PC-9 (cell line): ENCODE data around the gene RHEB. TPM values are rescaled to one million over a fixed set of nuclear protein-coding genes. Genes with fewer than 3 reads are reported as not detected.

ENCODE experiments used
- BruUV-seq: library from RNA; stranded (reverse); fragments of 400-500 nt; replicated peaks from 2 replicates; lab custom pipeline; 2021; lab: Mats Ljungman, UMichigan
- CTCF ChIA-PET: fragments of 300-600 bp; sonication (Branson Sonifier 250); formaldehyde crosslinking; loops from one replicate; lab custom pipeline; 2022; ENCODE audit warnings: antibody characterized with exemption; lab: Charles Lee
- POLR2A ChIA-PET: fragments of 300-600 bp; sonication (Branson Sonifier 250); formaldehyde crosslinking; loops from one replicate; lab custom pipeline; 2022; ENCODE audit warnings: antibody characterized with exemption; ENCODE audit not compliant: unreplicated experiment; lab: Charles Lee
- DNase-seq, 2 experiments: peaks; one replicate each; pipeline versions ENCODE4 v3.0.0 to v3.0.0-alpha.2; 2015 to 2022; ENCODE audit warnings: mixed read lengths in 1 of 2
- H2AFZ ChIP-seq: fragments of 200-600 bp; sonication (generic); 2 replicates; pipeline ENCODE4 v1.8.1; 2017; ENCODE audit warnings: antibody characterized with exemption
- H3F3A ChIP-seq: fragments of 200-600 bp; sonication (generic); 2 replicates; pipeline ENCODE4 v1.8.1; 2017; ENCODE audit warnings: antibody characterized with exemption, mild to moderate bottlenecking, low read depth; ENCODE audit not compliant: insufficient read depth
- H3K27ac ChIP-seq: fragments of 200-600 bp; sonication (generic); 2 replicates; pipeline ENCODE4 v1.6.1; 2016; ENCODE audit warnings: mixed run types
- H3K27me3 ChIP-seq: fragments of 200-600 bp; sonication (generic); 2 replicates; pipeline ENCODE4 v1.6.1; 2016; ENCODE audit warnings: low read depth, mixed run types; ENCODE audit not compliant: insufficient read depth
- H3K36me3 ChIP-seq: fragments of 200-600 bp; sonication (generic); 2 replicates; pipeline ENCODE4 v1.6.1; 2016; ENCODE audit warnings: low read depth, mixed run types
- H3K4me1 ChIP-seq: fragments of 200-600 bp; sonication (generic); replicated peaks from 2 replicates; pipeline ENCODE4 v1.6.1; 2016; ENCODE audit warnings: mixed run types; ENCODE audit not compliant: insufficient read depth
- H3K4me2 ChIP-seq: fragments of 200-600 bp; sonication (generic); 2 replicates; pipeline ENCODE4 v1.6.1; 2017; ENCODE audit warnings: mixed run types
- H3K4me3 ChIP-seq: fragments of 200-600 bp; sonication (generic); 2 replicates; pipeline ENCODE4 v1.6.1; 2016; ENCODE audit warnings: mixed run types
- H3K79me2 ChIP-seq: fragments of 200-600 bp; sonication (generic); 2 replicates; pipeline ENCODE4 v1.6.1; 2017; ENCODE audit warnings: low read depth, mixed run types
- H3K9me2 ChIP-seq: fragments of 200-600 bp; sonication (generic); 2 replicates; pipeline ENCODE4 v1.8.1; 2017; ENCODE audit warnings: mild to moderate bottlenecking; ENCODE audit not compliant: insufficient read depth
- H3K9me3 ChIP-seq: fragments of 200-600 bp; sonication (generic); 2 replicates; pipeline ENCODE4 v1.8.1; 2016; ENCODE audit warnings: low read depth; ENCODE audit not compliant: insufficient read depth
- H4K20me1 ChIP-seq: fragments of 200-600 bp; sonication (generic); 2 replicates; pipeline ENCODE4 v1.8.1; 2017; ENCODE audit not compliant: insufficient read depth
- CTCF ChIP-seq: fragments of 200-600 bp; sonication (generic); conservative IDR thresholded peaks from 2 replicates; pipeline ENCODE4 v1.6.1; 2017; ENCODE audit warnings: mixed run types, antibody characterized with exemption, mild to moderate bottlenecking, moderate library complexity
- EZH2 ChIP-seq: fragments of 200-600 bp; sonication (generic); IDR thresholded peaks from 2 replicates; pipeline ENCODE4 v1.8.0; 2017; ENCODE audit warnings: antibody characterized with exemption, low read depth
- intact Hi-C: fragments of 100-400 bp; cut with micrococcal nuclease; formaldehyde crosslinking; loops from one replicate; pipeline ENCODE4 v1.10.0; 2022; ENCODE audit not compliant: unreplicated experiment
- total RNA-seq: library from RNA; stranded (reverse); gene quantifications from 2 replicates; pipeline ENCODE4 v1.2.3, GENCODE V29; 2021

RHEB gene
- total RNA-seq, 1 experiment from 2014 or later = 202 TPM

DNA sequence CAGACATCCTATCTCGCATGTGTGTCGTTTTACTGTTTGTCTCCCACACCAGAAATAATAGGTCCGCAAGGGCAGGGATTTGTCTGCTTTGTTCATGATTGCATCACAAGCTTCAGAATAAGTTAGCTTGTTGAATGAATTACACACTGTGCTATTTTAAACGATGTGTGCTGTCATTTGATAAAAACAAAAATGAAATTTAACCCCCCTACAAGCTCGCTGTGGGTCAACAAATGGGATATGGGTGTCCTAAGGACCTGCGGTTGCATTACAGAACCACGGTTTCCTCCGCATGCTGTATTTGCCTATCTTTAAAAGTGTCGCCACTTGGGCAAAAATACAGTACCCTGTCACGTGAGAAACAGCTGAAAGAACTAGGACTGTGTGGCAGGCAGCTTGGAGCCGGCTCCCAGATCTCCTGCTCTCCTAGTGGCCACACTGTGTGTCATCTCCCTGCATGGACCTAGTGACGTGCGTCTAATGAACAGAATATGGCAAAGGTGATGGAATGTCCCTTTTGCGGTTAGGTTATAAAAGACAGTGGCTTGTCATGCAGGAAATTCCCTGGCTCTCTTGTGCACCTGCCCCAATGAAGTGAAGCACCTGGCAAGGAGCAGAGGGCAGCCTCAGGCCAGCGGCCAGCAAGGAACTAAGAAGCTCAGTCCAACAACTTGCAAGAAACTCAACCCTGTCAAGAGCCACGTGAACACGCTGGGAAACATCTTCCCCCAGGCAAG lies 46.9 kb downstream of the RHEB start:
- Histone ChIP-seq H3K4me3 (no peak overlapping the region), H2AFZ (no peak overlapping the region), H3K79me2 (peaks cover 83% of the 10 kb centered on the region), H4K20me1 (peaks cover 37% of the 10 kb centered on the region), H3K9me2 (no peaks in the 10 kb centered on the region), H3K4me2 (no peak overlapping the region), H3K27ac (no peak overlapping the region), H3K36me3 (peaks cover 69% of the 10 kb centered on the region), H3K4me1 (no peaks in the 10 kb centered on the region), H3K27me3 (no peaks in the 10 kb centered on the region), H3F3A (peaks cover 47% of the 10 kb centered on the region), H3K9me3 (no peaks in the 10 kb centered on the region)
- no peak for TF ChIP-seq EZH2
- TF ChIP-seq CTCF = no peak
- DNase-seq = no peak
- POLR2A ChIA-PET = no interaction called here
- BruUV-seq = no TSS peak
- CTCF ChIA-PET = no interaction called here
- intact Hi-C loops = no loop called here

DNA sequence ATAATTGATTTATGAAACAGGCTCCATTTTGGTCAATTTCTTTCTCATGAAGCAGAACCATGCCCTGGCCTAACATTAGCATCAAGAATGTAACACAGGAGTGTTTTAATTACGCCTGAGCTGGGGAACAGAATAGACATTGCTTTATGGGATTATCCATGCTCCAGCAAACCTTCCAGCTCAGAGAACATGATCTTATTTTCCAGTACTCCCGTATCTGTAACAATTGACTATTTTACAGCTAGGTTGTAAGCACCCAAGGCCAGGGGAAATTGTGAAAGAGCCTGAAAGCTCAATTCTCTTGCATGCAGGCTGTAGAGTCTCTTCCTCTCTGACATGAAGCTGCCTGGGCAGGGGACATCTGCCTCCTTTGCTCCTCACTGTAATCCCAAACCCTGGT lies 49.0 kb downstream of the RHEB start:
- Histone ChIP-seq H3K27me3 (no peaks in the 10 kb centered on the region), H4K20me1 (peaks cover 30% of the 10 kb centered on the region), H3K27ac (no peak overlapping the region; the same call in 1 of the 2 replicates), H3K79me2 (peaks cover 62% of the 10 kb centered on the region), H2AFZ (no peak overlapping the region), H3K36me3 (peaks cover 71% of the 10 kb centered on the region), H3K4me2 (no peak overlapping the region), H3K4me3 (no peak overlapping the region), H3K4me1 (no peaks in the 10 kb centered on the region), H3K9me2 (no peaks in the 10 kb centered on the region), H3F3A (peaks cover 47% of the 10 kb centered on the region), H3K9me3 (no peaks in the 10 kb centered on the region)
- ChIA-PET CTCF (interaction anchor here (0.5 kb wide), 1 partner anchor 107 kb away, joined by 3 read pairs; no protein-coding TSS in a partner anchor), POLR2A (interaction anchor here (0.6 kb wide), 1 partner anchor 49 kb away, joined by 3 read pairs; the partner anchor contains the start of gene RHEB)
- no TSS peak for BruUV-seq
- TF ChIP-seq EZH2 (no peak), CTCF (no peak)
- intact Hi-C loops = no loop called here
- DNase-seq = no peak

GRCh38 chr7:151469281-151469680 lies 50.4 kb downstream of the RHEB start:
- peaks cover 48% of the 10 kb centered on the region for H3K79me2 ChIP-seq
- H3K27ac ChIP-seq = no peak overlapping the region
- no peaks in the 10 kb centered on the region for H3K27me3 ChIP-seq
- intact Hi-C loops = no loop called here
- H3K4me2 ChIP-seq = no peak overlapping the region
- POLR2A ChIA-PET = no interaction called here
- H2AFZ ChIP-seq = no peak overlapping the region
- TF ChIP-seq EZH2 = no peak
- H3K9me2 ChIP-seq = no peaks in the 10 kb centered on the region
- peaks cover 45% of the 10 kb centered on the region; the same call in 1 of the 2 replicates for H3F3A ChIP-seq
- BruUV-seq = no TSS peak
- H3K4me3 ChIP-seq = no peak overlapping the region
- peaks cover 16% of the 10 kb centered on the region; the same call in 1 of the 2 replicates for H4K20me1 ChIP-seq
- DNase-seq = no peak
- CTCF ChIA-PET = no interaction called here
- H3K9me3 ChIP-seq = no peaks in the 10 kb centered on the region
- no peaks in the 10 kb centered on the region for H3K4me1 ChIP-seq
- peaks cover 71% of the 10 kb centered on the region for H3K36me3 ChIP-seq
